Measurements from ENCODE around the gene SPATA31D3. TPM values are rescaled to one million over a fixed set of nuclear protein-coding genes. Genes with fewer than 3 reads are reported as not detected.
"Not testable (repeated sequence)": the region's sequence is repeated elsewhere in the genome, so short reads cannot be mapped to it uniquely, and the experiment has no call there.

SPATA31D3 gene
- total RNA-seq, 1 donor from 2014 or later = not detected

DNA sequence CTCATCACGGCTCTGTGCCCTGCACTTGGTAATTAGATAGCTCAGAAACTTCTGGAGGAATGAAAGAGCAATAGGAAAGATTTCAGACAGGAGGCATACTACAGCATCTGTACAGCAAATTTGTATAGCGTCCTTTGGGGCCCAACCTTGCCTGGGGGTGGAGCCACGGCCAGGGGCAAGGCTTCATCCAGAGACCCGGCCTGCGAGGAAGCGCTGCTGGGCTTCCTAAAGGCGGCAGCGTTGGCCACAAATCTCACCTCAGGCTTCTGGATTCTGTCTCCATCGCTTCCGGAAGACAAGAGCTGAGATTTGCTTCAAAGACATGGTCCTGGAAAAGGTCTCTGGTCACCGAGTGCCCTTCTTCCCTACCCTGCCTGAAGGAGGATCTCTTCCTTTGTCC is 33.1 kb downstream of the SPATA31D3 start:
- DNase-seq (ENCODE audit: low read depth, low spot score) = no peak

DNA sequence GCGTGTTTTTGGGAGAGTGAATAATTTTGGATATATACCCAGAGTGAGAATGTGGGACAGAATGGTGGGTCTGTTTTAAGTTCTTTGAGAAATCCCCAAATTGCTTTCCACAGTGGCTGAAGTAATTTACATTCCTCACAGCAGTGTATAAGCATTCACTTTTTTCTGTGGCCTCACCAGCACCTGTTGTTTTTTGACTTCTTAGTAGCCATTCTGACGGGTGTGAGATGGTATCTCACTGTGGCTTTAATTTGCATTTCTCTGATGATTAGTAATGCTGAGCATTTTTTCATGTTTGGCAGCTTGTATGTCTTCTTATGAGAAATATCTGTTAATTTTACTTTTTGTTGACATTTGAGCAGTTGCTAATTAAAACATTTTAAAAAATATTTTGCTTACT is 35.9 kb downstream of the SPATA31D3 start:
- DNase-seq (ENCODE audit: low read depth, low spot score) = no peak

DNA sequence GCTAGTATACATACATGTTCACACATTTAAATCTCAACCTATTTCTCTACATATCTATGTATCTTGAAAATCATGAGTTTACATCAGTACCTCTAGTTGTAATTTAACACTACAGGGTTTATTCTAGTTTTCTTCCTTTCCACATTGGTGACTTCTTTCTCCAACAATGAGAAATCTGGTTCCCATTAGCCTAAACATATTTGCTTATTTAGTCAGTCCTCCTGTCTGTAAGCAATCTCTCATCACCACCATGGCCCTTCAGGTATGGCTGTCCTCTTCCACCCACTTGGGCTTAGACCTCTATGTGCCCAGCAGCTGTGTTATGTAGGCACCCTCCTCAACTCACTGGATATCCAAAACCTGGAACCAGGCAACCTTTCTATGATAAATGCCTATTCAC is 37.3 kb downstream of the SPATA31D3 start:
- DNase-seq (ENCODE audit: low read depth, low spot score) = no peak

DNA sequence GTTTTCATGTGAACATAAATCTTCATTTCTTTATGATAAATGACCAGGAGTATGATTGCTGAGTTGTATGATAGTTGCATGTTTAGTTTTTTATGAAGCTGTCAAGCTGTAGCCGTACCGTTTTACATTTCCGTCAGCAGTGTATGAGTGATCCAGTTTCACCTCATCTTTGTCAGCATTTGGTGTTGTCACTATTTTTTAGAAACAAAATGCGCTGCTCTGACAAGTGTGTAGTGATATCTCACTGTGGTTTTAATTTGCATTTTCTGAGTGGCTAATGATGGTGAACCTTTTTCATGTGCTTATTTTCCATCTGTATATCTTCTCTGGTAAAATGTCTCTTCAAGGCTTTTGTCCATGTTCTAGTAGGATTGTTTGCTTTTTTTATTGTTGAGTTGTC is 38.6 kb downstream of the SPATA31D3 start:
- DNase-seq (ENCODE audit: low read depth, low spot score) = no peak

DNA sequence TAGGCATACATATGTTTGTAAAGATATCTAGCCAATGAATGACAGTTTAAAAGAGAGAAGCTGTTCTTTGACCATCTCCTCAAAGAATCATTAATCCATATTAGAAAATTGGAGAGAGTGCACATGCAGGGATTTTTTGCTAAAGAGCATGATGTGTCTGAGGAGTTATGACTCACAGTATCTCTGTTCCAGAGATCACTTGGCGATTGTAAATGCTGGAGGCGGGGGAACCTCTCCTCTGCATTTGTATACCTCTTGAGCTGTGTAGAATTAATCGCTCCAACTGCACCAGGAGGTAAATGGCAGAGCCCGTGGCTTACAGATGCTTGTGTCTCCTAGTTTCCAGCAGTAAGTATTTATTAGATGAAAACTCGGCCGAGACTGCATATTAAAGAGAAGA is 41.6 kb downstream of the SPATA31D3 start:
- DNase-seq (ENCODE audit: low read depth, low spot score) = no peak

- no peak for DNase-seq (ENCODE audit: low read depth, low spot score)
Observed at GRCh38 chr9:81986051-81986450, 42.8 kb downstream of the SPATA31D3 start.

GRCh38 chr9:81988472-81988871 is 45.2 kb downstream of the SPATA31D3 start, which contains the start of gene SPATA31D1:
Gene SPATA31D1 (plus strand): TSS chr9:81988772. CDS start chr9:81988819, 47 bp downstream.
- DNase-seq (ENCODE audit: low read depth, low spot score) = not testable (repeated sequence)

DNA sequence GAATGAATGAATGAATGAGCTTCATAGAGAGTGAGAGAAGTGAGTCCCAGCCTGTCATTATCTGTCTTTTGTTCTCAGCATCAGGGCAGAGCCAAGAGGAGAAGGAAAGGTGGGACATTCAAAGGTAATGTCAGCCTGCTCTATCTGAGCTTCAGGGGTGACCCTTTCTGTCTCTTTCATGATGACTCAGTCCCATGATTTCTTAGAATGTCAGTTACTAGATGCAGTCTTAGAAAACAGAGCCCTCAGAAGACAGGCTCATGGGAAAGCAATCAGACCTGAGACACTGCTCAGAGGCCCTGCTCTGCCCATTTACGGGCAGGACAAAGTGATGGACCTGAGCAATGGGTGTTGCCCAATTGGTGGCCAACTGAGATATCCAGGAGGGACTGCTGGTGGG is 46.4 kb downstream of the SPATA31D3 start:
- no peak for DNase-seq (ENCODE audit: low read depth, low spot score)

DNA sequence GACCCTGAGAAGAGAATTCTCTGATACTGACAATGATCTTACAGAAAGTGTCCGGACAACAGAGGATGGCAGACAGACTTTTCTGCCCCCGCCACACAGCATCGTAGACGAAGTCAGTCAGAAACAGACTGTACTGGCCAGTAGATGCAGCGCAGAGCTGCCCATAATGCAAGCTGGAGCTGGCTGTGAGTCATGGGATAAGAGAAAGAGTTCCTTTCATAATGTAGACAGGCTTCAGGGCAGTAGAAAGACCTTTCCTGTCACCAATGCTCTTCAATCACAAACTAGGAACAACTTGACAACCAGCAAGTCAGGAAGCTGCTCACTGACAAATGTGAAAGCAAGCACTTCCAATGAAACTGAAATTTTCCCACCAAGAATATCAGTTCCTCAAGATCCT is 50.4 kb downstream of the SPATA31D3 start:
- no peak for DNase-seq (ENCODE audit: low read depth, low spot score)

Other genes starting within 250 kb of the SPATA31D3 start
- not detected in 2 replicates for gene SPATA31D4, start 15.1 kb upstream of the SPATA31D3 start, total RNA-seq
- gene SPATA31D1, start 45.3 kb downstream of the SPATA31D3 start, total RNA-seq = not detected in 2 replicates

Measured in pulmonary artery endothelial cell (primary cell).